Fibroblast of mammary gland (primary cell): Measurements from ENCODE around the gene HS3ST3B1.

Source experiments
- DNase-seq: peaks from one replicate; pipeline ENCODE4 v3.0.0-alpha.2; 2010; ENCODE audit warnings: low read depth
- H3K4me3 ChIP-seq: 2 replicates; pipeline ENCODE4 v1.5.1; 2011; ENCODE audit warnings: low read depth, mild to moderate bottlenecking, low read length, moderate library complexity; ENCODE audit not compliant: control insufficient read depth
- CTCF ChIP-seq: conservative IDR thresholded peaks from 2 replicates; pipeline ENCODE4 v1.5.1; 2011; ENCODE audit warnings: low read depth, low read length, inconsistent platforms; ENCODE audit not compliant: control insufficient read depth, insufficient read depth

Gene HS3ST3B1

GRCh38 chr17:14321476-14321949 is 20.6 kb downstream of the HS3ST3B1 start:
- no peak overlapping the region for H3K4me3 ChIP-seq
- DNase-seq: no peak
- TF ChIP-seq CTCF: no peak

- H3K4me3 ChIP-seq: no peak overlapping the region
- DNase-seq: peak; percentile 54
- TF ChIP-seq CTCF: no peak
These were observed 21.3 kb downstream of the HS3ST3B1 start for GRCh38 chr17:14321980-14322776.

- no peak for DNase-seq
- no peak overlapping the region for H3K4me3 ChIP-seq
- no peak for TF ChIP-seq CTCF
These were observed 22.7 kb downstream of the HS3ST3B1 start for GRCh38 chr17:14323522-14323981.

- TF ChIP-seq CTCF: no peak
- DNase-seq: no peak
- H3K4me3 ChIP-seq: no peak overlapping the region
These were observed 24.8 kb downstream of the HS3ST3B1 start for GRCh38 chr17:14325618-14326167.

GRCh38 chr17:14329900-14330491 is 29.1 kb downstream of the HS3ST3B1 start:
- DNase-seq: no peak
- TF ChIP-seq CTCF: no peak
- H3K4me3 ChIP-seq: no peak overlapping the region

GRCh38 chr17:14330492-14330962 is 29.6 kb downstream of the HS3ST3B1 start:
- TF ChIP-seq CTCF: no peak
- H3K4me3 ChIP-seq: no peak overlapping the region
- peak; percentile 65 for DNase-seq
